Activated naive CD4-positive, alpha-beta T cell treated with Interleukin-2 at 50 U/mL for 16 hours (primary cell): ENCODE results near the gene HCN1.
"Not testable (repeated sequence)": the region's sequence is repeated elsewhere in the genome, so short reads cannot be mapped to it uniquely, and the experiment has no call there.

Experiments used
- DNase-seq: peaks from one replicate; pipeline ENCODE4 v3.0.0-alpha.2; 2020

The HCN1 gene

DNA sequence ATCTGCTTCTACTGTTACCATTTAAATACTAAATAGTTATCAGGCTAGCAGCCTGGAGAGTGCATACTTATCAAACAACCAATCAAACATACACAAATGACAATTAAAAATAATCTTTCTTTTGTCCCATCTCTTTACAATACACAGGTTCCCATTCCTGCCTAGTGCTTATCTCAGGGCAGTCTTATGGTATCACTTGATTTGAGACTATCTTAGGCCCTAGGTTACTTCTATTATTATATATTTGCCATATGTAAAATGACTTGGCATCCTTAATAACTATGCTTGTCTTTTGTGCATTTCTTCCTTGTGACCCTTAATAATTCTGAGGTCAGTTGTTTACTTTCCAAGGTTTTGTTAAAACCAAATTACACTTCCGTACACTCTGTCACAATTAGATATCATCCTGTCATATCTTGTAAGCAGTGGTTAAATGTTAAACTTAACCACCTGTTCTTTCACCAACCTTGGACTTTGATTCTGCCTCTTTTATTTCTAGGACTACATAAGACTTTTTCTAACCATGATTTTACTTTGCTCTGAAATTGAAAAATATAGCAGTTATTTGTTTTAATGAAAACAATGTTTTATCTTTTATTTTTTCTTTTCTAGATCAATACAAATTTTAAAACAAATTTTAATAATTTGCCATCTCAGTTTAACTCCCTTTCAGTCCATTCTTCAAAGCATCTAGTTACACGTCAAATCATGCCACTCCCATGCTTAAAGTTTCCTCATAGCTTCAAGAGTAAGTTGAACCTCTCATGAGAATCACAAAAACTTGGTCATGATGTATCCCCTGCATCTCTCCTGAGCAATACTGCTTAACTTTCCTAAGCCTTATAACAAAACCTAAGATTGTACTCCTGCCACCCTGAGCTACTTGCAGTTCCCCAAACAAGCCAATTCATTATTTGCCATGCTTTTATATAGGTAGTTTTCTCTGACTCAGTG lies 281.3 kb downstream of the HCN1 start:
- DNase-seq, result no peak

- DNase-seq, result no peak
These were observed 284.1 kb downstream of the HCN1 start for GRCh38 chr5:45411971-45412612.

DNA sequence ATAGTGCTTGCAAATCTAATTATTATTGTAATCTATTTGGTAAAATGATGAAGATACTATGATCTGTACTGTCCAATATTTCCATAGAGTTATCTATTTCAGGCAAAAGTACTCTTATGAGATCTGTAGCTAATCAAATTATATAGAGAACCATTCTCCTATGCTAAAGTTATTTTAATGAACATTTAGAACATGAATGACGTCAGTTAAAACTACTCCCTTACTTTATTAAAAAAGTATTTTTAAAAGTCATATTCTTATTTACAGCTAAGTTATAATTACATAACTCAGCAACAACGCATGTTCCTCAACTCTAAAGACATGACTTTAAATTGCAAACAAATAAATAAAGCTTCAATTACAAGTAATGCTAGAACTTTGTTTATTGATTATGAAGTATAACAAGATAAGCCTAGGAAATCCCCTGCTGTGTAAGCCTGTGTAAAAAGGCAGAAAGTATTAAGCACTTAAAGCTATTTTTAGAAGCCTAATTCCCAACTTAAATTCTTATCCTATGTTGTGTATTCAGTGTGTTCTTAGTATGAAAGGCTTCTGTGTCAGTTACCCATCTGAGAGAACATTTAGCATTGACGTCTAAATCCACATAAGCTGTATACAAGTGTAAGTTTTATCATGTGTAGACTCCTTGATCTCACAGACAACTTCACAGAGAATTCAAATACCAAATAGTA lies 285.7 kb downstream of the HCN1 start:
- DNase-seq, result no peak

GRCh38 chr5:45408067-45408466 lies 288.1 kb downstream of the HCN1 start:
- no peak for DNase-seq

DNA sequence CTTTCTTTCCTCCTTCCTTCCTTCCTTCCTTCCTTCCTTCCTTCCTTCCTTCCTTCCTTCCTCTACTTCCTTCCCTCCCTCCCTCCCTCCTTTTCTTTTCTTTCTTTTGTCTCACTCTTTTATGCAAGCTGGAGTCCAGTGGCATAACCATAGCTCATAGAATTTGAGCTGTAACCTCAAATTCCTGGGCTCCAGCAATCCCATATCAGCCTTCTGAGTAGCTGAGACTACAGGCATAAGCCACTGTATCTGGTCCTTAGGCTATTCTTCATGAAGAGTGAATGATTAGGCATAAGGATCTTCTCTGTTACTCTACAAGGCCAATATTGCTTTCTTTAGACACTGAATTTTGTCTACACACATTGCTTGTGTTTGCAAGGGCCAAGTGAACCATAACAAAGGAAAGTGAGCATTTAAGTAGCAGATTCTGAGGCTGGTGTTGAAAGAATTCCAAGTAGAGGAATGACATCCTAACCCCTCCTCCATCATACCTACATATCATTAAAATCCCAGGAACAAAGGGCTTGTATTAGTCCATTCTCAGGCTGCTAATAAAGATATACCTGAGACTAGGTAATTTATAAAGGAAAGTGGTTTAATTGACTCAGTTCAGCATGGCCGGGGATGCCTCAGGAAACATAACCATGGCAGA lies 293.2 kb downstream of the HCN1 start:
- DNase-seq, result no peak

DNA sequence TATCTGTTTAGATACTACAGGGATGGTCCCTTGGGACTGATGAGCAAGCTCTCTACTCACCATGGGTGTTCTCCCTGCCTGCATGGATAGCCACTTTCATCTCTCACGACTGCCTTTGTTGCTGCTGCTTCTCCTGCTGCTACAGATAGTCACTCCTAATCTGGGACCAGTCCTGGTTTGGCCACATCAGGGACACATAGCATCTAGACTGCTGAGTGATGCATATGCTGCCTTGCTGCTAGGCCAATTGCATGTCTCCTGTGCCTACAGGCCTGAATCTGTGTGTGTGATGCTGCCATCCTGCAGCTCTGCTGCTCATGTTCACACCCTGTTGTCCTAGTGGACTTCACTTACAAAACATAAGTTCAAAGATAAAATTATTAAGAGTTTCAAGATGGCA lies 297.1 kb downstream of the HCN1 start:
- DNase-seq, result no peak

DNA sequence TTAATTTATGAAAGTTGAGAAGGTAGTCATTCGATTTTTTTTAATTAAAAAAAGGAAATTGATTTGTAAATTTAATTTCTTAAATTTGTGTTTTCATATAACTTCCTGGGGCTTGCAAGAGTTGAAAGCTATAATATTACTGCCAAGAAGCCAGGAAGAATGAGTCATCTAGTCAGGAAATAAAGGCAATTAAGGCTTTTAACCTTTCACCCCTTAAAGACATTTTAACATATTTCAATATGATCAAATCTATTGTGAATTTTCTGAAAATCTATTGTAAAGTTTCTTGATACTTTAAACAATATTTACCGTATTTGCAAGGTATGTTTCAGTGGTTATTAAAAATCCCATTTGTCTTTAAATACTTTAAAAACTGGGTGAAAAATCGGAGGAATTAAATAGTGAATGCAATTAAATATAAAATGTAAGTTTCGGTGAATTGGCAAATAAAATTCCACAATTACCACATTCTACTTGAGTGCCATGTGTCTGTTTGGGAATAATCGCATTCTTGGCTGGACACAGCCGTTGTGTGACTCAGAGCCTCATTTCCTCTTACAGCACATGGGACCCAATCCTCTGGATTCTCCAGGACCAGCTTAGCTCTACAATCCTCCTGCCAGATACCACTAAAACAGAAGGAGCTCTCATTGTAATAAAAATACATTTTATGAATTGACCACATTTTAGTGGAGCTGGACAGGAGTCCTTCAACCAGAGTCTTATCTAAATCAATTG lies 310.7 kb downstream of the HCN1 start:
- no peak for DNase-seq

DNA sequence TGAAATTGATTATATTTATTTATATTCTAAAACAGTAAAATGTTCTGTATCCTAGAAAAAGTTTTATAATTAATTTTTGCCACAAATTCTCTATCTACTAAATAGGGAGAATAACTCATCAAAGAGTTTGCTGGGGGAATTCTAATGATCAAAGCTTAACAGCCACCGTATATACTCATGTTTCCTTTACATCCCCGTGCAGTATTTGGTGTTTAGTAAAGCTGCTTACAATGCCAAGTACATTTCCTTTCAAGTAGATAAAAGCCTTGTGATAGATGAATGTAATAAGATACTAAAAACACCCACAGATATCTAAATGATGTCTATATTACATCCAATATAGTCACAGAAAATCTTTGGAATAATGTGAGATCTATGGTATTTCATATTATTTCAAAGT lies 312.2 kb downstream of the HCN1 start:
- no peak for DNase-seq

- no peak for DNase-seq
These were observed 313.6 kb downstream of the HCN1 start for GRCh38 chr5:45382583-45382982.

GRCh38 chr5:45376417-45376816 lies 319.8 kb downstream of the HCN1 start:
- DNase-seq, result no peak

- no peak for DNase-seq
These were observed 323.6 kb downstream of the HCN1 start for GRCh38 chr5:45372629-45373028.

- not testable (repeated sequence) for DNase-seq
These were observed 324.8 kb downstream of the HCN1 start for GRCh38 chr5:45371423-45371822.

DNA sequence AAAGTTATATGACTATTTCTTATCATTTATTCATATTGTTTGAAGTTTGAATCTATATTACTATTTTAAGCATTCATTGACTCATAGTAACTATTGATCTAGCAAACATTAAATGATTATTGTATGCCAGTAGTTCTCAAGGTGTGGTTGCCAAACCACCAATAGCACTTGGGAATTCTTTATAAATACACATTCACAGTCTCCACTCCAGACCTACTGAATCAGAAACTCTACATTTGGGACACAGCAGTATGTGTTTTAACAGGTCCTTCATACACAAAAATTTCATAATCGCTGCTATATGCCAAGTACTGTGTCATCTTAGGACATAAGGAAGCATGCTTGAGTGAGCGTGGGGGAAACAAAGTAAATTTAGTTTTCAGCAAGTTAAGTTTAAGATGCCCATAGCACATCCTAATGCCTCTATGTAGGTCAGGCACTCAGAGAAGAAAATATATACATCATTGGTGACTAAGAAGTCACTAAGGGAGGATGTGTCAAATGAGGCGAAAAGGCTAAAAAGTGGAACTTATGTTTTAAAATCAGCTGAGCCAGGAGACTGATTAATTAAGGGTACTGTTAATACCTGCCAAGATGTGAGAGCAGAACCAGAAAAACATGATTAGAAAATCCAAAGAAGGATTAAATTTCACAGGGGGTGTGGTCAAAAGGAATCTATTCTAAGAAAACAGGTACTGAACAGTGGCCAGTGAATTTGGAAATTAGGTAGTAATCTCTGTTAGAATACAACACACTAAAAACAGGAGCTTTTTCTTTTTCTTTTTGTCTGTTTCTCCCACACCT lies 340.8 kb downstream of the HCN1 start:
- DNase-seq, result no peak

DNA sequence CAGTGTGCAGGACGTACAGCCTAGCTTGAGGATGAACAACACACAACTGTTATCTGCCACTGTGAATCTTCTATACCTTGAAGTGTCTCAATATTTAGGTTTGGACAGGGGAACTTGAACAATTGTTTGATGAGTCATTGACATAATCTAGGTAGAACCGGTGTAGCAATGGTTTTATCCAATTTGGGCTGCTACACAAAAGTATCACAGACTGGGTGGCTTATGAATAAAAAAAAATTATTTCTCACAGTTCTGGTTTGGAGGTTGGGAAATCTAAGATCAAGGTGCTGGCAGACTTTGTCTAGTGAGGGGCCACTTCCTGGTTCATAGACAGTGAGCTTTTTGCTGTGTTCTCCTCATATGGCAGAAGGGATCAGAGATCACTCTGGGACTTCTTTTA lies 359.7 kb downstream of the HCN1 start:
- no peak for DNase-seq

DNA sequence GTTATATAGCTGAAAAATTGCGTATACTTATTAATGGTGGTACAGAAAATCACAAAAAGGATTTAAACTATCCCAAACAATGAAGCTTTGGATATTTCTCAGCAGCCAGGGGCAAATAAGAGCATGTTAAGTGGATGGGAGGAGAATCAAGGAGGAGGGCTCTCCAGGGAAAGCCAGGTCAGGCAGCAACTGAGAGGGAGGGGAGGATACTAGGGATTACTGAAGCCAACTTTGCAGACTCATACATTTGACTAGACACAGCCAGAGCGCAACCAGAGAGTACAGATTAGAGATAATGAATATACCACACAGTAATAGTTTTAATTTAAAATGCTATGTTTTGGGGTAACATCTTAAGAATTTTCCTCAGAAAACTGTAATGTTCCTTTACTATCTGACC lies 360.2 kb downstream of the HCN1 start:
- no peak for DNase-seq

DNA sequence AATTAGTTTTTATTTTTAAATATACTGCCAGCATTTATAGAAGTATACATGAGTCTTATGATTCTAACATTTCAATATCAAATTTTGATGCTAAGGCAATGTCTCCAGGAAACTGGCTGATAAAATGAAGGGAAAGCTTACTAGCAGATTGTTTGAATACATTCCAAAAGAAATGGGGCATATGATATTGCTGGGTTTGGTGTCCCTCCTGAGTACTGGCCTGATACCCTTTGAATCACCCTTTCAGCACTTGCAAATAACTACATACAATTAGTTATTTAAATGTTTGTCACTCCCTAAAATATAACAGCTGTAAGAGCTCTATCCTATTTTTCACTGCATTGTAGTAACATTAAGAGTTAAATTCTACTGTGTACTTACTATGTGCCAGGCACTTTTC lies 360.8 kb downstream of the HCN1 start:
- no peak for DNase-seq

DNA sequence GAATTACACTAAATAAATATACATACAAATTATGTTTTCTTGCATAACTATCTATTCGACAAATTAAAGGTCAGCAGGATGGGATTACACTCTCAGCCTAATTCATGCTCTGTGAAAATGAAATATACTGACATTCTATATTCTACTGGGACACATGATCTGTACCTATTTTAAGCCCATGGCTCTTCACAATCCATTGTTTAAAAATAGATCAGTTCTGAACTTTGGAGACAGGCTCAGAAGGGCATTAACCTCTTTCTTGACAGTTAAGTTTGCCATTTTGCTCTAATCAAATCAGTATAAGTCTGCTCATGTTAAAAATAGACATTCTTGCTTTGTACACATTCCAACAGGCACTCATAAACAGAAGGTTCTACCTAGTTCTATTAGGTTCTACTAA lies 361.2 kb downstream of the HCN1 start:
- no peak for DNase-seq

GRCh38 chr5:45312627-45313026 lies 383.6 kb downstream of the HCN1 start:
- not testable (repeated sequence) for DNase-seq

DNA sequence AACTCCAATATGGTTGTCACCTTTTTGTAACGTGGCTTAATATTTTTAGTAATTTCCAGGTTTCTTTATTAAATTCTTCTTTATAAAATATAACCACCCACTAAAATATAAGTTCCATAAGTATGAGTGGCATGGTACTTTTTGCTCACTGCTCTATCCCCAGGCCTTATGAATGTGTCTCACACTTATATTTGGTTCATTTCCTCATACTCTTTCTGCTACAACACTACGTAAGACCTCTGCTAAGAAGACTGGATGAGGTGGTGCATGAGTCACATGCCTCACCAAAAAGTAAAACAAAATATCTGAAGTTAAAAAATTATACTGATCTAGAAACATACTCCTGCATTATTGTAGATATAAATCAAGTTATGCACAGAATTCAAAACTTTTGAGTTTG lies 400.9 kb downstream of the HCN1 start:
- DNase-seq, result no peak

- DNase-seq, result no peak
These were observed 407.4 kb downstream of the HCN1 start for GRCh38 chr5:45288746-45289145.

- DNase-seq, result no peak
These were observed 411.7 kb downstream of the HCN1 start for GRCh38 chr5:45284436-45284835.

DNA sequence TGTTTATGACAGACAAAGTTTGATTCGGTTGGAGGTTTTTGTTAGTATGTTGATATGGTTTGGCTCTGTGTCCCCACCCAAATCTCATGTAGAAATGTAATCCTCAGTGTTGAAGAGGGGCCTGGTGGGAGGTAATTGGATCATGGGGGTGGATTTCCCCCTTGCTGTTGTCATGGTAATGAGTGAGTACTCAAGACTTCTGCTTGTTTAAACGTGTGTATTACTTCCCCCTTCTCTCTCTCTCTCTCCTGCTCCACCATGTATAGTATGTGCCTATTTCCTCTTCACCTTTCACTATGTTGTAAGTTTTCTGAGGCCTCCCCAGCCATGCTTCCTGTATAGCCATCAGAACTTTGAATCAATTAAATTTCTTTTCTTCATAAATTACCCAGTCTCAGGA lies 415.1 kb downstream of the HCN1 start:
- DNase-seq, result no peak
